Stimulated activated effector memory CD8-positive, alpha-beta T cell treated with anti-CD3 and anti-CD28 coated beads, Interleukin-12 subunit alpha, Interleukin-12 subunit beta, amount 100 ng/mL, for 72 hours (primary cell): ENCODE data around the gene WASF2.
A peak's percentile ranks its signal among the peaks of the same experiment; 100 is the strongest.
"Not testable (repeated sequence)": the region's sequence is repeated elsewhere in the genome, so short reads cannot be mapped to it uniquely, and the experiment has no call there.

Source experiments
- ATAC-seq: fragments of 150-1000 bp; cut with Tn5 transposase; 2 replicates; pipeline ENCODE4 v1.10.0; 2021
- DNase-seq, 2 donors: peaks; one replicate each; pipeline ENCODE4 v3.0.0; 2021 to 2022; ENCODE audit warnings: low spot score in 2 of 2
- H3K27ac Mint-ChIP-seq: one replicate; pipeline ENCODE4 v1.8.0; 2022; ENCODE audit warnings: mild to moderate bottlenecking, mixed read lengths
- H3K36me3 Mint-ChIP-seq: one replicate; pipeline ENCODE4 v1.8.0; 2022; ENCODE audit warnings: mild to moderate bottlenecking, mixed read lengths
- H3K4me1 Mint-ChIP-seq: one replicate; pipeline ENCODE4 v1.8.0; 2022; ENCODE audit warnings: mixed read lengths
- H3K4me3 Mint-ChIP-seq: one replicate; pipeline ENCODE4 v1.8.0; 2022; ENCODE audit warnings: mild to moderate bottlenecking, mixed read lengths
- H3K9me3 Mint-ChIP-seq: one replicate; pipeline ENCODE4 v1.8.0; 2022; ENCODE audit warnings: mixed read lengths

The WASF2 gene

GRCh38 chr1:27513958-27514357 is 24.0 kb upstream of the WASF2 start:
- no peak for DNase-seq
- H3K27ac Mint-ChIP-seq = peak overlapping the region; percentile 65
- H3K4me1 Mint-ChIP-seq = no peaks in the 10 kb centered on the region
- H3K4me3 Mint-ChIP-seq = no peak overlapping the region
- no peak for ATAC-seq
- H3K9me3 Mint-ChIP-seq = no peaks in the 10 kb centered on the region
- no peaks in the 10 kb centered on the region for H3K36me3 Mint-ChIP-seq

- no peak for DNase-seq
- Mint-ChIP-seq H3K36me3 (no peaks in the 10 kb centered on the region), H3K4me3 (no peak overlapping the region), H3K4me1 (no peaks in the 10 kb centered on the region), H3K27ac (peak overlapping the region; percentile 65), H3K9me3 (no peaks in the 10 kb centered on the region)
- ATAC-seq = no peak
Measured at GRCh38 chr1:27513528-27513927, 23.6 kb upstream of the WASF2 start.

- Mint-ChIP-seq H3K4me3 (no peak overlapping the region), H3K36me3 (no peaks in the 10 kb centered on the region), H3K4me1 (peaks cover 7% of the 10 kb centered on the region), H3K9me3 (no peaks in the 10 kb centered on the region), H3K27ac (no peak overlapping the region)
- ATAC-seq (no peak), DNase-seq (no peak)
Measured at GRCh38 chr1:27509127-27510080, 19.4 kb upstream of the WASF2 start.

GRCh38 chr1:27507960-27508665 is 18.1 kb upstream of the WASF2 start:
- H3K4me1 Mint-ChIP-seq = peaks cover 7% of the 10 kb centered on the region
- no peaks in the 10 kb centered on the region for H3K9me3 Mint-ChIP-seq
- ATAC-seq = peak; percentile 24
- H3K4me3 Mint-ChIP-seq = no peak overlapping the region
- no peaks in the 10 kb centered on the region for H3K36me3 Mint-ChIP-seq
- peak overlapping the region; percentile 63 for H3K27ac Mint-ChIP-seq
- no peak for DNase-seq

GRCh38 chr1:27506703-27507102 is 16.7 kb upstream of the WASF2 start:
- peaks cover 7% of the 10 kb centered on the region for H3K4me1 Mint-ChIP-seq
- no peak overlapping the region for H3K27ac Mint-ChIP-seq
- no peaks in the 10 kb centered on the region for H3K36me3 Mint-ChIP-seq
- DNase-seq (no peak), ATAC-seq (no peak)
- H3K9me3 Mint-ChIP-seq = no peaks in the 10 kb centered on the region
- H3K4me3 Mint-ChIP-seq = no peak overlapping the region

- Mint-ChIP-seq H3K4me1 (peaks cover 7% of the 10 kb centered on the region), H3K27ac (no peak overlapping the region), H3K4me3 (no peak overlapping the region), H3K36me3 (no peaks in the 10 kb centered on the region), H3K9me3 (no peaks in the 10 kb centered on the region)
- ATAC-seq = no peak
- DNase-seq = no peak
Measured at GRCh38 chr1:27505420-27505680, 15.4 kb upstream of the WASF2 start.

- DNase-seq (no peak), ATAC-seq (no peak)
- Mint-ChIP-seq H3K9me3 (no peaks in the 10 kb centered on the region), H3K36me3 (no peaks in the 10 kb centered on the region), H3K4me1 (peaks cover 7% of the 10 kb centered on the region), H3K4me3 (no peak overlapping the region), H3K27ac (no peak overlapping the region)
Measured at GRCh38 chr1:27504588-27505419, 14.8 kb upstream of the WASF2 start.

GRCh38 chr1:27503844-27504587 is 14.0 kb upstream of the WASF2 start:
- Mint-ChIP-seq H3K4me3 (no peak overlapping the region), H3K27ac (peak overlapping the region; percentile 61), H3K36me3 (no peaks in the 10 kb centered on the region), H3K9me3 (no peaks in the 10 kb centered on the region), H3K4me1 (peaks cover 7% of the 10 kb centered on the region)
- ATAC-seq = no peak
- no peak for DNase-seq

- H3K4me3 Mint-ChIP-seq = no peak overlapping the region
- H3K27ac Mint-ChIP-seq = no peak overlapping the region
- ATAC-seq (no peak), DNase-seq (no peak)
- no peaks in the 10 kb centered on the region for H3K36me3 Mint-ChIP-seq
- no peaks in the 10 kb centered on the region for H3K9me3 Mint-ChIP-seq
- peaks cover 3% of the 10 kb centered on the region for H3K4me1 Mint-ChIP-seq
Measured at GRCh38 chr1:27503033-27503432, 13.1 kb upstream of the WASF2 start.

GRCh38 chr1:27501159-27501558 is 11.2 kb upstream of the WASF2 start:
- H3K36me3 Mint-ChIP-seq, DNase-seq, H3K4me3 Mint-ChIP-seq, H3K4me1 Mint-ChIP-seq, ATAC-seq, H3K9me3 Mint-ChIP-seq, H3K27ac Mint-ChIP-seq: not testable (repeated sequence)

GRCh38 chr1:27499142-27499541 is 9.2 kb upstream of the WASF2 start:
- no peak overlapping the region for H3K4me3 Mint-ChIP-seq
- DNase-seq = no peak
- H3K27ac Mint-ChIP-seq = no peak overlapping the region
- H3K36me3 Mint-ChIP-seq = no peaks in the 10 kb centered on the region
- ATAC-seq = no peak
- no peaks in the 10 kb centered on the region for H3K9me3 Mint-ChIP-seq
- no peaks in the 10 kb centered on the region for H3K4me1 Mint-ChIP-seq

- ATAC-seq (no peak), DNase-seq (no peak)
- no peaks in the 10 kb centered on the region for H3K9me3 Mint-ChIP-seq
- H3K4me1 Mint-ChIP-seq = peaks cover 8% of the 10 kb centered on the region
- H3K36me3 Mint-ChIP-seq = no peaks in the 10 kb centered on the region
- H3K4me3 Mint-ChIP-seq = no peak overlapping the region
- no peak overlapping the region for H3K27ac Mint-ChIP-seq
Measured at GRCh38 chr1:27496604-27497155, 6.7 kb upstream of the WASF2 start.

- peak overlapping the region; percentile 15 for H3K27ac Mint-ChIP-seq
- DNase-seq (no peak), ATAC-seq (no peak)
- H3K9me3 Mint-ChIP-seq = no peaks in the 10 kb centered on the region
- no peak overlapping the region for H3K4me3 Mint-ChIP-seq
- H3K4me1 Mint-ChIP-seq = peaks cover 30% of the 10 kb centered on the region
- peaks cover 29% of the 10 kb centered on the region for H3K36me3 Mint-ChIP-seq
Measured at GRCh38 chr1:27492796-27493195, 2.8 kb upstream of the WASF2 start.

GRCh38 chr1:27491748-27492700 is 2.1 kb upstream of the WASF2 start:
- no peaks in the 10 kb centered on the region for H3K9me3 Mint-ChIP-seq
- peaks cover 30% of the 10 kb centered on the region for H3K36me3 Mint-ChIP-seq
- H3K27ac Mint-ChIP-seq = peak overlapping the region; percentile 15
- H3K4me1 Mint-ChIP-seq = peaks cover 31% of the 10 kb centered on the region
- DNase-seq = no peak
- no peak overlapping the region for H3K4me3 Mint-ChIP-seq
- no peak for ATAC-seq
